HCT116 (cell line): ENCODE data around the gene FHL3. TPM values are rescaled to one million over a fixed set of nuclear protein-coding genes. Genes with fewer than 3 reads are reported as not detected.

Experiments
- ATAC-seq: fragments of 200-7000 bp; cut with Tn5 transposase; 2 replicates; pipeline ENCODE4 v1.9.1; 2020; ENCODE audit warnings: mild to moderate bottlenecking, moderate library complexity
- Bru-seq: library from RNA; stranded (reverse); fragments of 400-500 nt; gene quantifications from one replicate; lab custom pipeline; 2021; lab: Mats Ljungman, UMichigan
- BruChase-seq, 2 experiments: library from RNA; stranded (reverse); fragments of 400-500 nt; gene quantifications; one replicate each; lab custom pipeline; 2021; lab: Mats Ljungman, UMichigan
- BruUV-seq: library from RNA; stranded (reverse); fragments of 400-500 nt; replicated peaks from 2 replicates; lab custom pipeline; 2021; lab: Mats Ljungman, UMichigan
- CTCF ChIA-PET: fragments of 300-600 bp; sonication (Branson Sonifier 250); formaldehyde crosslinking; loops from one replicate; lab custom pipeline; 2021; ENCODE audit warnings: antibody characterized with exemption; lab: Charles Lee
- POLR2A ChIA-PET: fragments of 300-600, 350-600 bp; sonication (Branson Sonifier 250); formaldehyde crosslinking; loops from one replicate; lab custom pipeline; 2021; ENCODE audit warnings: antibody characterized with exemption; lab: Charles Lee
- RAD21 ChIA-PET, 2 experiments: fragments of 300-600 bp; sonication (Branson Sonifier 250); formaldehyde crosslinking; loops; one replicate each; lab custom pipeline; 2023; ENCODE audit warnings: low total read pairs in 2 of 2; ENCODE audit not compliant: uncharacterized antibody in 2 of 2, unreplicated experiment in 2 of 2, low non-redundant PET in 1 of 2; lab: Charles Lee
- DNase-seq: peaks from one replicate; pipeline ENCODE4 v3.0.0-alpha.2; 2010; ENCODE audit warnings: low read depth, low spot score
- H2AFZ ChIP-seq: fragments of 200-600 bp; shearing (Covaris generic), sonication (generic); 2 replicates; pipeline ENCODE4 v1.6.1; 2017; ENCODE audit warnings: low read depth, mixed run types, mixed read lengths, antibody characterized with exemption, low read length; ENCODE audit not compliant: poor library complexity, severe bottlenecking
- H3K27ac ChIP-seq: 2 replicates; pipeline ENCODE4 v1.5.1; 2012; ENCODE audit warnings: low read depth, low read length
- H3K27me3 ChIP-seq: fragments of 200-600 bp; sonication (generic); 2 replicates; pipeline ENCODE4 v1.6.1; 2016; ENCODE audit warnings: mixed run types, low read length, mixed read lengths; ENCODE audit not compliant: insufficient read depth
- H3K36me3 ChIP-seq, 2 experiments: fragments of 200-500 bp in 1 of 2; fragments of 200-600 bp in 1 of 2; sonication (Bioruptor generic) in 1 of 2; sonication (generic) in 1 of 2; 2 replicates each; pipeline versions ENCODE4 v1.5.1 to v1.6.1; 2014 to 2016; ENCODE audit warnings: low read length in 2 of 2, inconsistent platforms in 1 of 2, mixed read lengths in 1 of 2, mixed run types in 1 of 2; ENCODE audit not compliant: insufficient read depth in 2 of 2, control insufficient read depth in 1 of 2
- H3K4me1 ChIP-seq, 2 experiments: fragments of 200-600 bp in 1 of 2; sonication (generic) in 1 of 2; 2 replicates each; pipeline versions ENCODE4 v1.5.1 to v1.6.1; 2012 to 2017; ENCODE audit warnings: low read length in 2 of 2, inconsistent platforms in 1 of 2, mild to moderate bottlenecking in 1 of 2, mixed read lengths in 1 of 2, mixed run types in 1 of 2, moderate library complexity in 1 of 2; ENCODE audit not compliant: insufficient read depth in 2 of 2, control insufficient read depth in 1 of 2
- H3K4me2 ChIP-seq: fragments of 200-600 bp; sonication (generic); 2 replicates; pipeline ENCODE4 v1.6.1; 2017; ENCODE audit warnings: mixed run types, low read length, mixed read lengths
- H3K4me3 ChIP-seq, 2 experiments: fragments of 200-600 bp in 1 of 2; sonication (generic) in 1 of 2; replicated peaks in 1 of 2; 2 replicates each; pipeline ENCODE4 v1.5.1; 2011 to 2016; ENCODE audit warnings: low read length in 2 of 2, control low read depth in 1 of 2, low read depth in 1 of 2, mild to moderate bottlenecking in 1 of 2, mixed read lengths in 1 of 2, mixed run types in 1 of 2
- H3K79me2 ChIP-seq: fragments of 200-600 bp; sonication (generic); 2 replicates; pipeline ENCODE4 v1.6.1; 2017; ENCODE audit warnings: mild to moderate bottlenecking, mixed run types, low read length, moderate library complexity, mixed read lengths; ENCODE audit not compliant: insufficient read depth
- H3K9ac ChIP-seq: fragments of 200-600 bp; sonication (generic); 2 replicates; pipeline ENCODE4 v1.6.1; 2016; ENCODE audit warnings: low read length, mixed read lengths
- H3K9me2 ChIP-seq: fragments of 200-600 bp; sonication (generic), shearing (Covaris generic); 2 replicates; pipeline ENCODE4 v1.6.1; 2017; ENCODE audit warnings: mixed run types, mild to moderate bottlenecking, moderate library complexity; ENCODE audit not compliant: insufficient read depth
- H3K9me3 ChIP-seq, 2 experiments: fragments of 200-500 bp in 1 of 2; fragments of 200-600 bp in 1 of 2; sonication (Bioruptor generic) in 1 of 2; sonication (generic) in 1 of 2; 2 replicates each; pipeline ENCODE4 v1.6.1; 2014 to 2017; ENCODE audit warnings: low read length in 2 of 2, mixed read lengths in 2 of 2, inconsistent platforms in 1 of 2, low read depth in 1 of 2, mild to moderate bottlenecking in 1 of 2, mixed run types in 1 of 2, moderate library complexity in 1 of 2; ENCODE audit not compliant: control insufficient read depth in 1 of 2, insufficient read depth in 1 of 2
- H4K20me1 ChIP-seq: fragments of 200-600 bp; sonication (generic), shearing (Covaris generic); 2 replicates; pipeline ENCODE4 v1.6.1; 2017; ENCODE audit warnings: mixed run types, mild to moderate bottlenecking, moderate library complexity; ENCODE audit not compliant: insufficient read depth
- CBX3 ChIP-seq: IDR thresholded peaks from 2 replicates; pipeline ENCODE4 v1.6.1; 2012; ENCODE audit warnings: low read depth
- ELF1 ChIP-seq: IDR thresholded peaks from 2 replicates; pipeline ENCODE4 v1.6.1; 2012; ENCODE audit warnings: low read depth, borderline replicate concordance
- EZH2 ChIP-seq: fragments of 200-600 bp; sonication (generic); IDR thresholded peaks from 2 replicates; pipeline ENCODE4 v1.6.1; 2017; ENCODE audit warnings: antibody characterized with exemption, mixed run types
- POLR2A ChIP-seq: IDR thresholded peaks from 2 replicates; pipeline ENCODE4 v1.7.0; 2011; ENCODE audit warnings: borderline replicate concordance; ENCODE audit not compliant: insufficient read depth, insufficient read length; ENCODE audit errors: extremely low read depth
- POLR2AphosphoS5 ChIP-seq: IDR thresholded peaks from 2 replicates; pipeline ENCODE4 v1.6.1; 2011; ENCODE audit warnings: mild to moderate bottlenecking, low read depth, low read length, moderate library complexity
- ZFX ChIP-seq: fragments of 450-650 bp; IDR thresholded peaks from 2 replicates; pipeline ENCODE4 v1.6.1; 2017
- intact Hi-C: fragments of 100-400 bp; cut with micrococcal nuclease; formaldehyde crosslinking; loops from 2 replicates; pipeline ENCODE4 v1.10.0; 2022
- long read RNA-seq: library from polyadenylated mRNA; unstranded; transcript quantifications from one replicate; pipeline ENCODE4 v2.0.0, GENCODE V29; 2021; ENCODE audit not compliant: unreplicated experiment
- polyA plus RNA-seq: library from polyadenylated mRNA; unstranded; fragments of >200 nt; gene quantifications from 2 replicates; pipeline ENCODE4 v1.2.1, GENCODE V29; 2012; ENCODE audit warnings: missing spikeins
- total RNA-seq: library from RNA; stranded (reverse); gene quantifications from one replicate; pipeline ENCODE4 v1.2.1, GENCODE V29; 2021; ENCODE audit not compliant: unreplicated experiment

The FHL3 gene
- total RNA-seq (22.5 TPM), Bru-seq, nascent RNA (percentile 66 among the genes with signal in this experiment), BruChase-seq, experiment 1, labeled RNA remaining after a 6-hour chase (percentile 77 among the genes with signal in this experiment), BruChase-seq, experiment 2, labeled RNA remaining after a 2-hour chase (percentile 70 among the genes with signal in this experiment)
- 27.5 and 29.5 TPM in 2 replicates for polyA plus RNA-seq
- long read RNA-seq, transcript FHL3-203 (6 exons, 1,091 nt): minor isoform, 7 of 29 reads
- long read RNA-seq, transcript FHL3-201 (6 exons, 1,647 nt): major isoform, 10 of 29 reads
- long read RNA-seq, partial matches to known transcripts: 1 of 29 reads
- long read RNA-seq, other reads (novel, unspliced or antisense): 8 of 29 reads

- POLR2A ChIA-PET: interaction anchor here (0.6 kb wide), 1 partner anchor 803 kb away, joined by 4 read pairs; no protein-coding TSS in a partner anchor
- intact Hi-C loops: no loop called here
- TF ChIP-seq POLR2AphosphoS5 (peak; percentile 80), CBX3 (no peak), ZFX (peak; percentile 45; the same call in 1 of the 2 replicates), POLR2A (peak; percentile 41)
These were observed at the start of gene FHL3 for GRCh38 chr1:38005195-38006007. Gene FHL3, minus strand, starts transcription at chr1:38005514. Its CDS starts 6,102 bp downstream, at chr1:37999412.

GRCh38 chr1:38053416-38054091 lies 48.2 kb upstream of the FHL3 start:
- Histone ChIP-seq H3K9me2 (no peaks in the 10 kb centered on the region), H3K79me2 (no peaks in the 10 kb centered on the region), H3K36me3 (no peaks in the 10 kb centered on the region), H3K27ac (no peak overlapping the region), H3K9me3 (no peaks in the 10 kb centered on the region), H3K4me1 (peaks cover 2 to 7% of the 10 kb centered on the region in 2 experiments; a peak in 2 of 4 replicates), H4K20me1 (no peaks in the 10 kb centered on the region), H2AFZ (no peak overlapping the region), H3K9ac (no peak overlapping the region), H3K4me2 (no peak overlapping the region), H3K4me3 (no peak overlapping the region), H3K27me3 (no peaks in the 10 kb centered on the region)
- no peak for TF ChIP-seq EZH2
- no peak for TF ChIP-seq ELF1
- intact Hi-C loops: no loop called here
- RAD21 ChIA-PET: no interaction called here
- peak; percentile 58 for ATAC-seq
- CTCF ChIA-PET: interaction anchor here (1.2 kb wide), 1 partner anchor 18 kb away, joined by 5 read pairs; no protein-coding TSS in a partner anchor
- no peak for DNase-seq
- BruUV-seq: no TSS peak
- POLR2A ChIA-PET: interaction anchor here (0.5 kb wide), 1 partner anchor 459 kb away, joined by 4 read pairs; no protein-coding TSS in a partner anchor

More at GRCh38 chr1:38005195-38006007, at the start of gene FHL3:
- Histone ChIP-seq H3K9ac (peak within 1 kb of the TSS; percentile 74), H3K9me3 (no peaks in the 10 kb centered on the region), H3K27me3 (no peaks in the 10 kb centered on the region), H3K4me2 (peak within 1 kb of the TSS; percentile 82), H3K79me2 (peaks cover 43% of the 10 kb centered on the region), H2AFZ (no peak within 1 kb of the TSS), H3K4me3 (peak within 1 kb of the TSS; percentile 80 to 88), H3K9me2 (no peaks in the 10 kb centered on the region), H3K27ac (peak within 1 kb of the TSS; percentile 76), H3K36me3 (no peaks in the 10 kb centered on the region), H3K4me1 (peaks cover 35 to 58% of the 10 kb centered on the region in 2 experiments), H4K20me1 (no peaks in the 10 kb centered on the region)
- CTCF ChIA-PET: no interaction called here
- DNase-seq (no peak), ATAC-seq (peak; percentile 76)
- RAD21 ChIA-PET: no interaction called here
- no TSS peak for BruUV-seq
